HG02938 (cell line): ENCODE data around the gene IGSF3.
A peak's percentile ranks its signal among the peaks of the same experiment; 100 is the strongest.

ENCODE experiments used
- ATAC-seq: cut with Tn5 transposase; IDR thresholded peaks from one replicate; pipeline ENCODE4 v1.9.1; 2021; ENCODE audit warnings: mild to moderate bottlenecking, moderate library complexity; ENCODE audit not compliant: unreplicated experiment

The IGSF3 gene

GRCh38 chr1:116561563-116561962, 106.0 kb downstream of the IGSF3 start:
- ATAC-seq, result no peak

GRCh38 chr1:116560704-116561490, 106.6 kb downstream of the IGSF3 start:
- no peak for ATAC-seq

GRCh38 chr1:116559304-116559761, 108.2 kb downstream of the IGSF3 start:
- peak; percentile 40 for ATAC-seq

GRCh38 chr1:116558571-116558970, 109.0 kb downstream of the IGSF3 start:
- ATAC-seq, result no peak

GRCh38 chr1:116558140-116558549, 109.4 kb downstream of the IGSF3 start:
- peak; percentile 30 for ATAC-seq

GRCh38 chr1:116557323-116557878, 110.1 kb downstream of the IGSF3 start:
- no peak for ATAC-seq

GRCh38 chr1:116556289-116557006, 111.1 kb downstream of the IGSF3 start:
- peak; percentile 53 for ATAC-seq

- no peak for ATAC-seq
Measured at GRCh38 chr1:116554924-116555323, 112.6 kb downstream of the IGSF3 start.

GRCh38 chr1:116553386-116554115, 114.0 kb downstream of the IGSF3 start:
- ATAC-seq, result no peak

- ATAC-seq, result no peak
Measured at GRCh38 chr1:116546354-116546977, 121.1 kb downstream of the IGSF3 start.

GRCh38 chr1:116545359-116545705, 122.2 kb downstream of the IGSF3 start:
- ATAC-seq, result peak; percentile 14

- peak; percentile 52 for ATAC-seq
Measured at GRCh38 chr1:116544588-116545358, 122.8 kb downstream of the IGSF3 start.

- peak; percentile 38 for ATAC-seq
Measured at GRCh38 chr1:116540088-116540487, 127.4 kb downstream of the IGSF3 start.

GRCh38 chr1:116538544-116538943, 129.0 kb downstream of the IGSF3 start:
- ATAC-seq, result peak; percentile 82

GRCh38 chr1:116537898-116538297, 129.6 kb downstream of the IGSF3 start:
- ATAC-seq, result no peak

- no peak for ATAC-seq
Measured at GRCh38 chr1:116537040-116537831, 130.3 kb downstream of the IGSF3 start.

GRCh38 chr1:116534014-116534739, 133.4 kb downstream of the IGSF3 start:
- no peak for ATAC-seq

- no peak for ATAC-seq
Measured at GRCh38 chr1:116533429-116533820, 134.1 kb downstream of the IGSF3 start.
